GM23338 (cell line): ENCODE results near the gene ALOX15.
"Not testable (repeated sequence)": the region's sequence is repeated elsewhere in the genome, so short reads cannot be mapped to it uniquely, and the experiment has no call there.

Source experiments
- CREB1 ChIP-seq: fragments of 250-450 bp; sonication (Bioruptor Pico); IDR thresholded peaks from 2 replicates; pipeline ENCODE4 v1.5.0; 2020; ENCODE audit warnings: low read depth, mild to moderate bottlenecking, moderate library complexity
- CTCF ChIP-seq, 2 experiments: fragments of 200-600 bp in 1 of 2; sonication (generic) in 1 of 2; conservative IDR thresholded peaks; 2 replicates each; pipeline versions ENCODE4 v1.5.1 to v1.6.1; 2016 to 2017; ENCODE audit warnings: antibody characterized with exemption in 2 of 2, low read depth in 2 of 2, mild to moderate bottlenecking in 2 of 2, moderate library complexity in 1 of 2
- ETS1 ChIP-seq: IDR thresholded peaks from 2 replicates; pipeline ENCODE4 v1.6.1; 2016; ENCODE audit warnings: antibody characterized with exemption
- EZH2 ChIP-seq: fragments of 200-600 bp; sonication (generic); IDR thresholded peaks from one replicate; pipeline ENCODE4 v1.8.0; 2017; ENCODE audit warnings: antibody characterized with exemption, mild to moderate bottlenecking, low read depth; ENCODE audit not compliant: unreplicated experiment
- EZH2phosphoT487 ChIP-seq: fragments of 200-600 bp; sonication (generic); IDR thresholded peaks from one replicate; pipeline ENCODE4 v1.8.1; 2018; ENCODE audit warnings: antibody characterized with exemption; ENCODE audit not compliant: unreplicated experiment
- POLR2AphosphoS5 ChIP-seq: IDR thresholded peaks from 2 replicates; pipeline ENCODE4 v1.6.1; 2016; ENCODE audit warnings: antibody characterized with exemption, low read depth
- REST ChIP-seq: IDR thresholded peaks from one replicate; pipeline ENCODE4 v1.6.1; 2018; ENCODE audit warnings: antibody characterized with exemption; ENCODE audit not compliant: unreplicated experiment
- STAT1 ChIP-seq: IDR thresholded peaks from one replicate; pipeline ENCODE4 v1.6.1; 2016; ENCODE audit warnings: antibody characterized with exemption; ENCODE audit not compliant: unreplicated experiment

- not testable (repeated sequence) for TF ChIP-seq CTCF (conservative IDR thresholded peaks at IDR 0.05; ENCODE audit: low read depth in 2 of 2); REST; EZH2; POLR2AphosphoS5; ETS1; CREB1 (CRISPR knock-in tag); EZH2phosphoT487; STAT1
These were observed 2.7 kb downstream of the ALOX15 start for GRCh38 chr17:4638766-4639165.
